ENCODE results near the gene ANKRD33B. TPM values are rescaled to one million over a fixed set of nuclear protein-coding genes. Genes with fewer than 3 reads are reported as not detected.

ANKRD33B gene
- total RNA-seq, 3 donors from 2014 or later, result 3.3 to 5.3 (median 3.8) TPM

- Histone ChIP-seq H3K4me3 (no peak overlapping the region), H3K36me3 (no peaks in the 10 kb centered on the region), H3K4me1 (no peaks in the 10 kb centered on the region), H3K9me3 (no peaks in the 10 kb centered on the region), H3K27ac (no peak overlapping the region), H3K27me3 (no peaks in the 10 kb centered on the region)
- intact Hi-C loops (cut with DNase I; ENCODE audit: low total_unique reads), result no loop called here
- DNase-seq (ENCODE audit: low spot score in 2 of 2), result no peak
- TF ChIP-seq POLR2A (IDR thresholded peaks at IDR 0.05) (no peak), CTCF (IDR thresholded peaks at IDR 0.05) (no peak), POLR2AphosphoS5 (IDR thresholded peaks at IDR 0.05) (no peak)
Observed at GRCh38 chr5:10695759-10696543, 132.1 kb downstream of the ANKRD33B start.

- H3K4me3 ChIP-seq, result no peak overlapping the region
- no peak overlapping the region for H3K27ac ChIP-seq
- no peak for TF ChIP-seq CTCF (IDR thresholded peaks at IDR 0.05)
- no peak for TF ChIP-seq POLR2AphosphoS5 (IDR thresholded peaks at IDR 0.05)
- TF ChIP-seq POLR2A (IDR thresholded peaks at IDR 0.05), result no peak
- peaks cover 0 to 8% of the 10 kb centered on the region in 2 donors for H3K4me1 ChIP-seq
- intact Hi-C loops (cut with DNase I; ENCODE audit: low total_unique reads), result no loop called here
- H3K9me3 ChIP-seq, result no peaks in the 10 kb centered on the region
- no peaks in the 10 kb centered on the region for H3K27me3 ChIP-seq
- no peaks in the 10 kb centered on the region for H3K36me3 ChIP-seq
- DNase-seq (ENCODE audit: low spot score in 2 of 2), result no peak
Observed at GRCh38 chr5:10699281-10699874, 135.5 kb downstream of the ANKRD33B start.

GRCh38 chr5:10699987-10700386 is 136.1 kb downstream of the ANKRD33B start:
- TF ChIP-seq POLR2A (IDR thresholded peaks at IDR 0.05) (no peak), POLR2AphosphoS5 (IDR thresholded peaks at IDR 0.05) (no peak), CTCF (IDR thresholded peaks at IDR 0.05) (no peak)
- intact Hi-C loops (cut with DNase I; ENCODE audit: low total_unique reads), result no loop called here
- Histone ChIP-seq H3K27me3 (no peaks in the 10 kb centered on the region), H3K27ac (no peak overlapping the region), H3K4me1 (peaks cover 0 to 13% of the 10 kb centered on the region in 2 donors), H3K4me3 (no peak overlapping the region), H3K36me3 (no peaks in the 10 kb centered on the region), H3K9me3 (no peaks in the 10 kb centered on the region)
- DNase-seq (ENCODE audit: low spot score in 2 of 2), result no peak

- H3K27me3 ChIP-seq, result no peaks in the 10 kb centered on the region
- H3K4me3 ChIP-seq, result no peak overlapping the region
- TF ChIP-seq POLR2A (IDR thresholded peaks at IDR 0.05), result no peak
- H3K36me3 ChIP-seq, result no peaks in the 10 kb centered on the region
- intact Hi-C loops (cut with DNase I; ENCODE audit: low total_unique reads), result no loop called here
- no peak for DNase-seq (ENCODE audit: low spot score in 2 of 2)
- H3K9me3 ChIP-seq, result no peaks in the 10 kb centered on the region
- peaks cover 0 to 13% of the 10 kb centered on the region in 2 donors for H3K4me1 ChIP-seq
- H3K27ac ChIP-seq, result no peak overlapping the region
Observed at GRCh38 chr5:10700516-10700915, 136.6 kb downstream of the ANKRD33B start.

- no peaks in the 10 kb centered on the region for H3K27me3 ChIP-seq
- H3K4me1 ChIP-seq, result peaks cover 0 to 13% of the 10 kb centered on the region in 2 donors
- TF ChIP-seq CTCF (IDR thresholded peaks at IDR 0.05) (peak in 1 of 3 donors; percentile 16), POLR2A (IDR thresholded peaks at IDR 0.05) (no peak), POLR2AphosphoS5 (IDR thresholded peaks at IDR 0.05) (no peak)
- no peak overlapping the region for H3K4me3 ChIP-seq
- no peak overlapping the region for H3K27ac ChIP-seq
- no peaks in the 10 kb centered on the region for H3K36me3 ChIP-seq
- intact Hi-C loops (cut with DNase I; ENCODE audit: low total_unique reads), result no loop called here
- no peak for DNase-seq (ENCODE audit: low spot score in 2 of 2)
- H3K9me3 ChIP-seq, result no peaks in the 10 kb centered on the region
Observed at GRCh38 chr5:10701567-10702039, 137.7 kb downstream of the ANKRD33B start.

Measured in breast epithelium (tissue), 4 donors.